ENCODE data around the gene DLG5. TPM values are rescaled to one million over a fixed set of nuclear protein-coding genes. Genes with fewer than 3 reads are reported as not detected.

The DLG5 gene
- polyA plus RNA-seq, 1 donor from 2014 or later = 0.10 TPM

- Mint-ChIP-seq H3K27ac (no peak overlapping the region), H3K4me1 (peaks cover 6 to 12% (median 10%) of the 10 kb centered on the region in 3 donors), H3K36me3 (no peaks in the 10 kb centered on the region), H3K9me3 (no peaks in the 10 kb centered on the region), H3K27me3 (no peaks in the 10 kb centered on the region), H3K4me3 (peak overlapping the region in 1 of 4 donors; percentile 70)
Measured at GRCh38 chr10:77832238-77832637, 94.3 kb downstream of the DLG5 start.

- H3K9me3 Mint-ChIP-seq = no peaks in the 10 kb centered on the region
Measured at GRCh38 chr10:77829356-77829755, 97.2 kb downstream of the DLG5 start.

GRCh38 chr10:77828377-77828776, 98.2 kb downstream of the DLG5 start:
- H3K4me3 Mint-ChIP-seq = peak overlapping the region in 1 of 4 donors; percentile 61
- H3K4me1 Mint-ChIP-seq = no peaks in the 10 kb centered on the region
- no peaks in the 10 kb centered on the region for H3K36me3 Mint-ChIP-seq
- peak overlapping the region in 1 of 3 donors; percentile 23 for H3K27ac Mint-ChIP-seq
- H3K27me3 Mint-ChIP-seq = no peaks in the 10 kb centered on the region
- H3K9me3 Mint-ChIP-seq = no peaks in the 10 kb centered on the region

More at GRCh38 chr10:77829356-77829755, 97.2 kb downstream of the DLG5 start:
- Mint-ChIP-seq H3K27ac (no peak overlapping the region), H3K4me1 (peaks cover 0 to 2% (median 0%) of the 10 kb centered on the region in 3 donors), H3K36me3 (no peaks in the 10 kb centered on the region), H3K27me3 (no peaks in the 10 kb centered on the region), H3K4me3 (no peak overlapping the region)

- no peak overlapping the region for H3K27ac Mint-ChIP-seq
- H3K27me3 Mint-ChIP-seq = no peaks in the 10 kb centered on the region
- H3K4me3 Mint-ChIP-seq = no peak overlapping the region
- no peaks in the 10 kb centered on the region for H3K36me3 Mint-ChIP-seq
- H3K9me3 Mint-ChIP-seq = no peaks in the 10 kb centered on the region
- H3K4me1 Mint-ChIP-seq = no peaks in the 10 kb centered on the region
Measured at GRCh38 chr10:77827366-77827765, 99.2 kb downstream of the DLG5 start.

GRCh38 chr10:77825965-77826364, 100.6 kb downstream of the DLG5 start:
- Mint-ChIP-seq H3K9me3 (no peaks in the 10 kb centered on the region), H3K36me3 (no peaks in the 10 kb centered on the region), H3K27ac (no peak overlapping the region), H3K27me3 (no peaks in the 10 kb centered on the region), H3K4me3 (no peak overlapping the region), H3K4me1 (no peaks in the 10 kb centered on the region)

GRCh38 chr10:77824908-77825307, 101.6 kb downstream of the DLG5 start:
- Mint-ChIP-seq H3K27me3 (no peaks in the 10 kb centered on the region), H3K9me3 (no peaks in the 10 kb centered on the region), H3K4me1 (no peaks in the 10 kb centered on the region), H3K36me3 (no peaks in the 10 kb centered on the region), H3K4me3 (no peak overlapping the region), H3K27ac (peak overlapping the region in 1 of 3 donors; percentile 47)

GRCh38 chr10:77823811-77824542, 102.6 kb downstream of the DLG5 start:
- Mint-ChIP-seq H3K27me3 (no peaks in the 10 kb centered on the region), H3K4me1 (no peaks in the 10 kb centered on the region), H3K9me3 (no peaks in the 10 kb centered on the region), H3K27ac (peak overlapping the region in 1 of 3 donors; percentile 47), H3K36me3 (no peaks in the 10 kb centered on the region), H3K4me3 (no peak overlapping the region)

- Mint-ChIP-seq H3K27ac (no peak overlapping the region), H3K4me3 (no peak overlapping the region), H3K4me1 (no peaks in the 10 kb centered on the region), H3K36me3 (peaks cover 4% of the 10 kb centered on the region), H3K27me3 (no peaks in the 10 kb centered on the region), H3K9me3 (no peaks in the 10 kb centered on the region)
Measured at GRCh38 chr10:77821551-77821950, 105.0 kb downstream of the DLG5 start.

GRCh38 chr10:77821036-77821435, 105.5 kb downstream of the DLG5 start:
- peak overlapping the region in 1 of 3 donors; percentile 31 for H3K27ac Mint-ChIP-seq

GRCh38 chr10:77820349-77820748, 106.2 kb downstream of the DLG5 start:
- H3K27ac Mint-ChIP-seq = no peak overlapping the region
- H3K36me3 Mint-ChIP-seq = peaks cover 4% of the 10 kb centered on the region
- H3K4me3 Mint-ChIP-seq = no peak overlapping the region
- H3K27me3 Mint-ChIP-seq = no peaks in the 10 kb centered on the region
- H3K9me3 Mint-ChIP-seq = no peaks in the 10 kb centered on the region
- H3K4me1 Mint-ChIP-seq = no peaks in the 10 kb centered on the region

More at GRCh38 chr10:77821036-77821435, 105.5 kb downstream of the DLG5 start:
- H3K9me3 Mint-ChIP-seq = no peaks in the 10 kb centered on the region
- H3K27me3 Mint-ChIP-seq = no peaks in the 10 kb centered on the region
- H3K4me1 Mint-ChIP-seq = no peaks in the 10 kb centered on the region
- no peak overlapping the region for H3K4me3 Mint-ChIP-seq
- peaks cover 4% of the 10 kb centered on the region for H3K36me3 Mint-ChIP-seq

GRCh38 chr10:77819210-77820112, 107.1 kb downstream of the DLG5 start:
- no peak overlapping the region for H3K4me3 Mint-ChIP-seq
- no peak overlapping the region for H3K27ac Mint-ChIP-seq

GRCh38 chr10:77818378-77818777, 108.2 kb downstream of the DLG5 start:
- peak overlapping the region in 1 of 3 donors; percentile 2 for H3K27ac Mint-ChIP-seq
- H3K36me3 Mint-ChIP-seq = peaks cover 4% of the 10 kb centered on the region
- H3K4me3 Mint-ChIP-seq = no peak overlapping the region
- H3K4me1 Mint-ChIP-seq = no peaks in the 10 kb centered on the region
- H3K9me3 Mint-ChIP-seq = no peaks in the 10 kb centered on the region
- H3K27me3 Mint-ChIP-seq = no peaks in the 10 kb centered on the region

More at GRCh38 chr10:77819210-77820112, 107.1 kb downstream of the DLG5 start:
- no peaks in the 10 kb centered on the region for H3K9me3 Mint-ChIP-seq
- H3K4me1 Mint-ChIP-seq = no peaks in the 10 kb centered on the region
- peaks cover 4% of the 10 kb centered on the region for H3K36me3 Mint-ChIP-seq
- no peaks in the 10 kb centered on the region for H3K27me3 Mint-ChIP-seq

- Mint-ChIP-seq H3K27me3 (no peaks in the 10 kb centered on the region), H3K36me3 (peaks cover 4% of the 10 kb centered on the region), H3K4me3 (no peak overlapping the region), H3K9me3 (no peaks in the 10 kb centered on the region), H3K4me1 (no peaks in the 10 kb centered on the region), H3K27ac (no peak overlapping the region)
Measured at GRCh38 chr10:77817541-77817940, 109.0 kb downstream of the DLG5 start.

GRCh38 chr10:77816311-77816710, 110.2 kb downstream of the DLG5 start:
- no peaks in the 10 kb centered on the region for H3K4me1 Mint-ChIP-seq
- H3K36me3 Mint-ChIP-seq = peaks cover 4% of the 10 kb centered on the region
- no peaks in the 10 kb centered on the region for H3K9me3 Mint-ChIP-seq
- H3K4me3 Mint-ChIP-seq = no peak overlapping the region
- H3K27me3 Mint-ChIP-seq = no peaks in the 10 kb centered on the region
- H3K27ac Mint-ChIP-seq = no peak overlapping the region

GRCh38 chr10:77812741-77813140, 113.8 kb downstream of the DLG5 start:
- Mint-ChIP-seq H3K36me3 (peaks cover 4% of the 10 kb centered on the region), H3K27ac (no peak overlapping the region), H3K4me1 (no peaks in the 10 kb centered on the region), H3K4me3 (no peak overlapping the region), H3K27me3 (no peaks in the 10 kb centered on the region), H3K9me3 (no peaks in the 10 kb centered on the region)

All from IgD-negative memory B cell (primary cell).